Measurements from ENCODE around the gene PTPRC.

- no peak for TF ChIP-seq EZH2 (IDR thresholded peaks at IDR 0.05; ENCODE audit: insufficient read depth, poor library complexity, severe bottlenecking)
- TF ChIP-seq EZH2phosphoT487 (IDR thresholded peaks at IDR 0.05; ENCODE audit: insufficient read depth, low read depth), result no peak
Observed at GRCh38 chr1:198631292-198631691, 7.5 kb upstream of the PTPRC start.

Data from GM23248 (cell line).